ENCODE measurements around the gene MBP. TPM values are rescaled to one million over a fixed set of nuclear protein-coding genes. Genes with fewer than 3 reads are reported as not detected.

Gene MBP
- total and polyA plus RNA-seq, 8 donors, result 6.3 to 33.5 (median 20.7) TPM

DNA sequence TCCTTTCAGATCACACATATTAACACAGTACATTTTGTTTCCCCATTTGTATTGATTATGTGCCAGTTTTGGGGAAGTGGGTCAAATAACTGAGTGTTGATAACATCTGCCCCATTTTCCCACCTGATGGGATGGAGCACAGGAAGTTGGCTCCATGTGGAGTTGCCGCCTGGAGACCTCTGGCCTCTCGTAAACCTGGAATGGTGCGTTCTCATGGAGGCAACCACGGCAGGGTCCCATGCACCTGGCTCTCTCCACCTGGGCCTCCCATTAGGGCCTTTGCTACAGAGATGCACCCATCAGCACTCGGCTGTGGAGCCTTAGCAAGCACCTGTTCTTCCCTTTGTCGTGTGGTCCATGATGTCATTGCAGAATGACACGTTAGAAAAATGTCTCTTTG, 130.6 kb downstream of the MBP start:
- Histone ChIP-seq H3K4me3 (no peak overlapping the region), H3K4me1 (no peaks in the 10 kb centered on the region), H3K36me3 (no peaks in the 10 kb centered on the region), H3K27me3 (no peaks in the 10 kb centered on the region), H3K9me3 (no peaks in the 10 kb centered on the region), H3K27ac (no peak overlapping the region)
- FAIRE-seq (no peak), ATAC-seq (no peak), DNase-seq (no peak)
- TF ChIP-seq, protein P1, sequence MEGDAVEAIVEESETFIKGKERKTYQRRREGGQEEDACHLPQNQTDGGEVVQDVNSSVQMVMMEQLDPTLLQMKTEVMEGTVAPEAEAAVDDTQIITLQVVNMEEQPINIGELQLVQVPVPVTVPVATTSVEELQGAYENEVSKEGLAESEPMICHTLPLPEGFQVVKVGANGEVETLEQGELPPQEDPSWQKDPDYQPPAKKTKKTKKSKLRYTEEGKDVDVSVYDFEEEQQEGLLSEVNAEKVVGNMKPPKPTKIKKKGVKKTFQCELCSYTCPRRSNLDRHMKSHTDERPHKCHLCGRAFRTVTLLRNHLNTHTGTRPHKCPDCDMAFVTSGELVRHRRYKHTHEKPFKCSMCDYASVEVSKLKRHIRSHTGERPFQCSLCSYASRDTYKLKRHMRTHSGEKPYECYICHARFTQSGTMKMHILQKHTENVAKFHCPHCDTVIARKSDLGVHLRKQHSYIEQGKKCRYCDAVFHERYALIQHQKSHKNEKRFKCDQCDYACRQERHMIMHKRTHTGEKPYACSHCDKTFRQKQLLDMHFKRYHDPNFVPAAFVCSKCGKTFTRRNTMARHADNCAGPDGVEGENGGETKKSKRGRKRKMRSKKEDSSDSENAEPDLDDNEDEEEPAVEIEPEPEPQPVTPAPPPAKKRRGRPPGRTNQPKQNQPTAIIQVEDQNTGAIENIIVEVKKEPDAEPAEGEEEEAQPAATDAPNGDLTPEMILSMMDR (IDR thresholded peaks at IDR 0.05), result no peak
- 78 to 87% methylated on average over 7 of the region's 7 CpGs for WGBS, 2 donors
- intact Hi-C loops (cut with DNase I), result loop anchor here in 2 of 3 donors (5.0 to 10.0 kb wide), 3 partner anchors 210 to 653 kb away; no protein-coding TSS in a partner anchor

DNA sequence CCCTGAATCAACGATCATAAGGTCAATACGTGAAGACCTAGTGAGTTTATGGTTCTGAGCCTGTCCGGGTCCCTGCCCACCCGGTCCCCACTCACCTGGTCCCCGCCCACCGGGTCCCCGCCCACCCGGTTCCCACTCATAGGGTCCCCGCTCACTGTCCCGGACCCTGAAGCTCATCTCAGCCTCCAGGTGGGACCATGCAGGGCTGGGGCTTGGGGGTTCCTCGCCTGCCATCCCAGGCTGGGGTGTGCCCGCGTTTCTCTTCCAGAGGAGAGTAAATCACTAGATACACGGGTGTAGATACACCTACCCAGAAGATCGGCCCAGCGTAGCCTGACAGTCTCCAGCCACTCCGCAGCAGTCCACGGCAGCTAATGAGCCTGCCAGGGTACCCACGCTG, 131.5 kb downstream of the MBP start:
- Histone ChIP-seq H3K4me1 (no peaks in the 10 kb centered on the region), H3K27me3 (no peaks in the 10 kb centered on the region), H3K36me3 (no peaks in the 10 kb centered on the region), H3K4me3 (no peak overlapping the region), H3K9me3 (no peaks in the 10 kb centered on the region), H3K27ac (no peak overlapping the region)
- intact Hi-C loops (cut with DNase I), result loop anchor here in 2 of 3 donors (5.0 to 10.0 kb wide), 3 partner anchors 211 to 654 kb away; no protein-coding TSS in a partner anchor
- TF ChIP-seq, protein P1 (IDR thresholded peaks at IDR 0.05), result no peak
- DNase-seq (peak in 1 of 6 donors; percentile 53), FAIRE-seq (no peak), ATAC-seq (peak in 2 of 4 donors; percentile 7 to 18)
- 71 to 72% methylated on average over 18 to 19 of the region's 19 CpGs for WGBS, 2 donors

DNA sequence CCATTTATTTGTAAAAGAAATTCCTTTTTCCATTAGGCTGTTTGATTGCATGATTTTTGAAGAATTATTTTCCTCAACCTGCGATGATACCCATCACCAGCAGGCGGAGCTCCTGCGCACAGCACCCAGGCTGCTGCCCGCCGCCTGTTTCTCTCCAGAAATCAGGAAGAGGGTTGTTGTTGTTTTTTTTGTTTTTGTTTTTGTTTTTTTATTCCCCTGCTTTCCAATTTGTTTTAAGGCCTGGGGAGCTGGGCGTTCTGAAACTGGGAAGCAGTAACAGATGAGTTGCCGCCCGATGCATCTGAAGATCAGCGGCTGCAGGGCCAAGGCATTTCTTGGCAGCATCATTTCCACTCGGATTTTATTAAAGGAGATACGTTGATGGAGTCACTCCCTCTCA, 132.1 kb downstream of the MBP start:
- peak in 2 of 6 donors; percentile 57 to 84 for DNase-seq
- intact Hi-C loops (cut with DNase I), result loop anchor here in 2 of 3 donors (5.0 to 10.0 kb wide), 3 partner anchors 212 to 654 kb away; no protein-coding TSS in a partner anchor
- 22 to 23% methylated on average over 11 of the region's 11 CpGs for WGBS, 2 donors
- H3K27me3 ChIP-seq, result no peaks in the 10 kb centered on the region
- no peaks in the 10 kb centered on the region for H3K9me3 ChIP-seq
- no peak overlapping the region for H3K27ac ChIP-seq
- no peaks in the 10 kb centered on the region for H3K36me3 ChIP-seq
- peak; percentile 66 to 89 (median 81) for ATAC-seq
- no peak overlapping the region for H3K4me3 ChIP-seq
- TF ChIP-seq, protein P1 (IDR thresholded peaks at IDR 0.05), result peak; percentile 80 to 90 (median 87)
- FAIRE-seq, result peak; percentile 78
- H3K4me1 ChIP-seq, result no peaks in the 10 kb centered on the region

DNA sequence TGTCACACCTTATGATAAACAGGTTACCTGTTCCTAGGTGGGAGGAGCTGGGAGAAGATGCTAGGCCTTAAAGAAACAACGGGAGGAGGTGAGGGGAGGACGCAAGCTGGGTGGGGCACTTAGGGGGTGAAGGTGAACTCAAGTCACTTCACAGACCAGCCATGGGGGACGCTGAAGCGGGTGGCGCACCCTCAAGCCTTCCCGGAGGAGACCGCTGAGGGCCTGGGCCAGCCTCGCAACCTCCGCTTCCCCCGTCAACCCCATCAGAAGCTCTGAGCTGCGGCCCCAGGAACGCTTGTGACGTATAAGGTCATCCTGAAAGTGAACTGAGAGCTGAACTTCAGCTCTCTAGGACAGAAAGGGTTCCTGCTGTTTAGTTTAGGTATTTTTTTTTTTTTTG, 133.5 kb downstream of the MBP start:
- H3K4me3 ChIP-seq, result no peak overlapping the region
- 83 to 86% methylated on average over 13 of the region's 13 CpGs for WGBS, 2 donors
- no peaks in the 10 kb centered on the region for H3K4me1 ChIP-seq
- DNase-seq (peak in 1 of 6 donors; percentile 48), ATAC-seq (no peak), FAIRE-seq (no peak)
- no peaks in the 10 kb centered on the region for H3K36me3 ChIP-seq
- H3K27me3 ChIP-seq, result no peaks in the 10 kb centered on the region
- no peaks in the 10 kb centered on the region for H3K9me3 ChIP-seq
- TF ChIP-seq, protein P1 (IDR thresholded peaks at IDR 0.05), result no peak
- no peak overlapping the region for H3K27ac ChIP-seq
- intact Hi-C loops (cut with DNase I), result no loop called here

DNA sequence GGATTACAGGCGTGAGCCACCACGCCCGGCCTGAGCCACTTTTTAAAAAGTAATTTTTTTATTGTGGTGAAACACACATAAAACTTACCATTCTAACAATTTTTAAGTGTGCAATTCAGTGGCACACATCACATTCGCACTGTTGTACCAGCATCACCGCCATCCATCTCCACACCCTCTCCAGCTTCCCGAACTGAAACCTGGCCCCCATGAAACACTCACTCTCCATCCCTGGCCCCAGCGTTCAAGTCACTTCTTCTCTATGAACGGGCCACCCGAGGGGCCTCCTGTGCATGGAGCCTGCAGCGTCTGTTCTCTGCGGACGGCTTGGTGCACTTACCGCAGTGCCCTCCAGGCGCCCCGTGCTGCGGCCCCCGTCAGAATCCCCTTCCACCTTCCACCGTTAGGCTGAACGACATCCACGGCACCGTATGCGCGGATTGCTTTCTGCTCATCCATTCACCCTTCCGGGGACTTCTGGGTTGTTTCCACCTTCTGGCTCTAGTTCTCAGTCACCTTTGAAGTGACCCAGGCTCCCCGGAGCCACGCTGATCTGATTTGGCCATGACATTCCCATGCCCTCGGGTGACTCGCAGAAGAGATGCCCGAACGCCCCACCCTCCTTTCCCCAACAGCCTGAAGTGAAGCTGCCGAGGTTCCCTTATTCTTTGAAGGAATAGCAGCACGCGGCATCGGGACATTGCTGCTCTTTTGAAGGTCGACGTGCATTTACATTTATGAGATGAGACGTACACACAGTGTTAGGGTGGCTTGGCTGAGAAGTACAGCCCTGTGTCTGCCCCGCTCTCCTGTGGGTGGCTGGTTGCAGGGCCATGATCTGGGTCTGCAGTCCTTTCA, 134.4 kb downstream of the MBP start:
- ATAC-seq, result no peak
- TF ChIP-seq, protein P1 (IDR thresholded peaks at IDR 0.05), result no peak
- DNase-seq, result no peak
- FAIRE-seq, result no peak
- Histone ChIP-seq H3K4me3 (no peak overlapping the region), H3K27me3 (no peaks in the 10 kb centered on the region), H3K9me3 (no peaks in the 10 kb centered on the region), H3K27ac (no peak overlapping the region), H3K36me3 (no peaks in the 10 kb centered on the region), H3K4me1 (no peaks in the 10 kb centered on the region)
- intact Hi-C loops (cut with DNase I), result no loop called here
- WGBS, 2 donors, result 78 to 88% methylated on average over 38 of the region's 38 CpGs
